Measurements from ENCODE around the gene RAB25.

RAB25 gene

GRCh38 chr1:156062189-156062588, 1.2 kb downstream of the RAB25 start:
- Histone ChIP-seq H3K4me3 (ENCODE audit: low read depth, low read length) (no peak overlapping the region), H3K9me3 (ENCODE audit: control insufficient read depth, insufficient read depth, low read depth, low read length) (no peaks in the 10 kb centered on the region), H3K27ac (ENCODE audit: extremely low read depth, low read depth, low read length) (no peak overlapping the region), H3K36me3 (ENCODE audit: control insufficient read depth in 2 of 2, insufficient read depth in 1 of 2, low read length in 2 of 2) (peaks cover 0 to 14% of the 10 kb centered on the region in 2 experiments; a peak in 1 of 3 replicates), H3K4me1 (ENCODE audit: control insufficient read depth, insufficient read depth, low read length) (peaks cover 4% of the 10 kb centered on the region; the same call in 1 of the 2 replicates)
- ChIA-PET POLR2A (interaction anchor here (0.8 kb wide), 1 partner anchor 100 kb away, joined by 3 read pairs; no protein-coding TSS in a partner anchor), CTCF (interaction anchor here (0.7 to 1.6 kb wide), 2 partner anchors 55 to 68 kb away, joined by 4 to 6 read pairs; no protein-coding TSS in a partner anchor)
- no peak for TF ChIP-seq GLIS2 (tag by site-specific recombination; IDR thresholded peaks at IDR 0.05)
- TF ChIP-seq ZNF10 (tag by site-specific recombination; IDR thresholded peaks at IDR 0.05): no peak
- TF ChIP-seq KLF1 (tag by site-specific recombination; IDR thresholded peaks at IDR 0.05): peak; percentile 81
- no peak for TF ChIP-seq ZNF837 (tag by site-specific recombination; IDR thresholded peaks at IDR 0.05)
- TF ChIP-seq TRIM28 (IDR thresholded peaks at IDR 0.05; ENCODE audit: borderline replicate concordance, low read length): no peak
- no peak for TF ChIP-seq ZNF76 (tag by site-specific recombination; IDR thresholded peaks at IDR 0.05; ENCODE audit: borderline replicate concordance, low read depth)

GRCh38 chr1:156063997-156064285, 3.0 kb downstream of the RAB25 start:
- no peak overlapping the region for H3K27ac ChIP-seq (ENCODE audit: extremely low read depth, low read depth, low read length)
- CTCF ChIA-PET: interaction anchor here (0.5 to 7.2 kb wide), 9 partner anchors 10 to 255 kb away, joined by 3 to 65 read pairs (median 4); no protein-coding TSS in a partner anchor
- H3K9me3 ChIP-seq (ENCODE audit: control insufficient read depth, insufficient read depth, low read depth, low read length): no peaks in the 10 kb centered on the region
- H3K4me1 ChIP-seq (ENCODE audit: control insufficient read depth, insufficient read depth, low read length): peaks cover 4% of the 10 kb centered on the region; the same call in 1 of the 2 replicates
- POLR2A ChIA-PET: interaction anchor here (1.2 kb wide), 1 partner anchor 207 kb away, joined by 3 read pairs; the partner anchor contains the start of gene GON4L
- H3K4me3 ChIP-seq (ENCODE audit: low read depth, low read length): no peak overlapping the region
- no peaks in the 10 kb centered on the region for H3K36me3 ChIP-seq (ENCODE audit: control insufficient read depth in 2 of 2, insufficient read depth in 1 of 2, low read length in 2 of 2)
- TF ChIP-seq PATZ1 (tag by site-specific recombination; IDR thresholded peaks at IDR 0.05): peak; percentile 24; the same call in 1 of the 2 replicates
- no peak for TF ChIP-seq ZNF830 (tag by site-specific recombination; IDR thresholded peaks at IDR 0.05; ENCODE audit: low read depth)
- TF ChIP-seq ZBTB8A (tag by site-specific recombination; IDR thresholded peaks at IDR 0.05): 0 out of 2 replicates have a peak, but pooled peaks have one; percentile 18
- TF ChIP-seq ZBTB48 (tag by site-specific recombination; IDR thresholded peaks at IDR 0.05): peak; percentile 8; the same call in 1 of the 2 replicates
- TF ChIP-seq ZNF398 (tag by site-specific recombination; IDR thresholded peaks at IDR 0.05): peak; percentile 52
- no peak for TF ChIP-seq ZNF623 (tag by site-specific recombination; IDR thresholded peaks at IDR 0.05)
- TF ChIP-seq ZIC2 (tag by site-specific recombination; IDR thresholded peaks at IDR 0.05): peak; percentile 89
- peak; percentile 39; the same call in 1 of the 2 replicates for TF ChIP-seq ZNF629 (tag by site-specific recombination; IDR thresholded peaks at IDR 0.05)
- TF ChIP-seq YY1 (tag by site-specific recombination; IDR thresholded peaks at IDR 0.05): no peak
- TF ChIP-seq ZNF600 (tag by site-specific recombination; IDR thresholded peaks at IDR 0.05): peak; percentile 63; the same call in 1 of the 2 replicates
- no peak for TF ChIP-seq ZBTB49 (tag by site-specific recombination; IDR thresholded peaks at IDR 0.05; ENCODE audit: low read depth)
- 0 out of 2 replicates have a peak, but pooled peaks have one; percentile 30 for TF ChIP-seq IKZF3 (tag by site-specific recombination; IDR thresholded peaks at IDR 0.05)
- no peak for TF ChIP-seq ZNF48 (tag by site-specific recombination; IDR thresholded peaks at IDR 0.05)
- TF ChIP-seq ZNF239 (tag by site-specific recombination; IDR thresholded peaks at IDR 0.05): no peak
- TF ChIP-seq KLF17 (tag by site-specific recombination; IDR thresholded peaks at IDR 0.05): 0 out of 2 replicates have a peak, but pooled peaks have one; percentile 16
- TF ChIP-seq ZSCAN4 (tag by site-specific recombination; IDR thresholded peaks at IDR 0.05): peak; percentile 71
- no peak for TF ChIP-seq ZNF174 (tag by site-specific recombination; IDR thresholded peaks at IDR 0.05)
- no peak for TF ChIP-seq ZNF701 (tag by site-specific recombination; IDR thresholded peaks at IDR 0.05)
- no peak for TF ChIP-seq TCF7L2 (IDR thresholded peaks at IDR 0.05; ENCODE audit: borderline replicate concordance, low read depth, low read length)
- no peak for TF ChIP-seq ZNF416 (tag by site-specific recombination; IDR thresholded peaks at IDR 0.05)
- peak; percentile 89 for TF ChIP-seq GLIS1 (tag by site-specific recombination; IDR thresholded peaks at IDR 0.05)
- no peak for TF ChIP-seq ZFP3 (tag by site-specific recombination; IDR thresholded peaks at IDR 0.05; ENCODE audit: low read depth)

All from HEK293 (cell line).